ENCODE data around the gene FHOD3.
A peak's percentile ranks its signal among the peaks of the same experiment; 100 is the strongest.

The FHOD3 gene

GRCh38 chr18:36265015-36265414 lies 32.5 kb upstream of the FHOD3 start:
- no peaks in the 10 kb centered on the region for H3K36me3 ChIP-seq (ENCODE audit: control insufficient read depth in 4 of 4, insufficient read depth in 4 of 4, low read length in 3 of 4)
- no peak overlapping the region for H3K27ac ChIP-seq (ENCODE audit: insufficient read depth in 1 of 2, low read depth in 1 of 2, low read length in 2 of 2, poor library complexity in 1 of 2, severe bottlenecking in 2 of 2)
- ChIA-PET POLR2A (no interaction called here), CTCF (no interaction called here)
- peak in 2 of 3 donors; percentile 9 to 47 for DNase-seq
- H3K4me3 ChIP-seq (ENCODE audit: control insufficient read depth in 1 of 7, extremely low read depth in 1 of 7, insufficient read depth in 4 of 7, low read depth in 2 of 7, low read length in 6 of 7) = no peak overlapping the region
- H3K9me3 ChIP-seq (ENCODE audit: control extremely low read depth in 1 of 5, control insufficient read depth in 4 of 5, insufficient read depth in 2 of 5, low read depth in 1 of 5, low read length in 4 of 5) = no peaks in the 10 kb centered on the region
- H3K4me1 ChIP-seq (ENCODE audit: control extremely low read depth in 1 of 4, control insufficient read depth in 4 of 4, insufficient read depth in 4 of 4, low read length in 3 of 4) = peaks cover 0 to 2% (median 0%) of the 10 kb centered on the region in 4 experiments
- 85% methylated on average over 2 of the region's 5 CpGs for WGBS (ENCODE audit: insufficient coverage)
- H3K27me3 ChIP-seq (replicated peaks in 2 of 5; ENCODE audit: control insufficient read depth in 4 of 5, insufficient read depth in 5 of 5, low read length in 4 of 5) = peaks cover 0 to 4% (median 0%) of the 10 kb centered on the region in 5 experiments

DNA sequence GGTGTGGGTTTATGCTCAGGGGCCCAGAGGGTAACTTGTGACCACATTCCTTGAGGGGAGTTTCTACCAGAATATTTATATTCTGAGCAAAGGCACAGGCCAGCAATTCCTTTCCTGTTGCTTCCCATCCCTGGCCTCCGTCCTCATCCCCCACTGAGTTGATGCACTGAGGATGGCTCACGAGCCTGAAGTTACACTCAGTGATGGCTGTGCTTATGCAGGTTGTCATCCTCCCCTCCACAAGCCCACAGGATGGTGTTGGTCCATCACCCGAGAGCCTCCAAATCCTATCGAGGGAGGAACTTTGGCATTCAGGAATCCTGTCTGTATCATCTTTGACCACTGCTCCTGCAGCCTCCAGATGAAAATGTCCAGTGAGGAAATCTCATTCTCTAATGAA lies 28.4 kb upstream of the FHOD3 start:
- no peaks in the 10 kb centered on the region for H3K27me3 ChIP-seq (replicated peaks in 2 of 5; ENCODE audit: control insufficient read depth in 4 of 5, insufficient read depth in 5 of 5, low read length in 4 of 5)
- POLR2A ChIA-PET = no interaction called here
- DNase-seq = no peak
- H3K9me3 ChIP-seq (ENCODE audit: control extremely low read depth in 1 of 5, control insufficient read depth in 4 of 5, insufficient read depth in 2 of 5, low read depth in 1 of 5, low read length in 4 of 5) = no peaks in the 10 kb centered on the region
- no peak overlapping the region for H3K27ac ChIP-seq (ENCODE audit: insufficient read depth in 1 of 2, low read depth in 1 of 2, low read length in 2 of 2, poor library complexity in 1 of 2, severe bottlenecking in 2 of 2)
- H3K36me3 ChIP-seq (ENCODE audit: control insufficient read depth in 4 of 4, insufficient read depth in 4 of 4, low read length in 3 of 4) = no peaks in the 10 kb centered on the region
- WGBS (ENCODE audit: insufficient coverage) = 100% methylated on average over 4 of the region's 4 CpGs
- no peak overlapping the region for H3K4me3 ChIP-seq (ENCODE audit: control insufficient read depth in 1 of 7, extremely low read depth in 1 of 7, insufficient read depth in 4 of 7, low read depth in 2 of 7, low read length in 6 of 7)
- CTCF ChIA-PET = interaction anchor here (0.6 to 1.0 kb wide), 2 partner anchors 10 to 15 kb away, joined by 3 read pairs; no protein-coding TSS in a partner anchor
- peaks cover 0 to 2% (median 0%) of the 10 kb centered on the region in 4 experiments for H3K4me1 ChIP-seq (ENCODE audit: control extremely low read depth in 1 of 4, control insufficient read depth in 4 of 4, insufficient read depth in 4 of 4, low read length in 3 of 4)

- CTCF ChIA-PET = no interaction called here
- H3K4me3 ChIP-seq (ENCODE audit: control insufficient read depth in 1 of 7, extremely low read depth in 1 of 7, insufficient read depth in 4 of 7, low read depth in 2 of 7, low read length in 6 of 7) = no peak overlapping the region
- H3K9me3 ChIP-seq (ENCODE audit: control extremely low read depth in 1 of 5, control insufficient read depth in 4 of 5, insufficient read depth in 2 of 5, low read depth in 1 of 5, low read length in 4 of 5) = no peaks in the 10 kb centered on the region
- POLR2A ChIA-PET = no interaction called here
- peaks cover 0 to 2% (median 0%) of the 10 kb centered on the region in 4 experiments for H3K4me1 ChIP-seq (ENCODE audit: control extremely low read depth in 1 of 4, control insufficient read depth in 4 of 4, insufficient read depth in 4 of 4, low read length in 3 of 4)
- DNase-seq = no peak
- no peak overlapping the region for H3K27ac ChIP-seq (ENCODE audit: insufficient read depth in 1 of 2, low read depth in 1 of 2, low read length in 2 of 2, poor library complexity in 1 of 2, severe bottlenecking in 2 of 2)
- H3K27me3 ChIP-seq (replicated peaks in 2 of 5; ENCODE audit: control insufficient read depth in 4 of 5, insufficient read depth in 5 of 5, low read length in 4 of 5) = peaks cover 0 to 3% (median 0%) of the 10 kb centered on the region in 5 experiments
- H3K36me3 ChIP-seq (ENCODE audit: control insufficient read depth in 4 of 4, insufficient read depth in 4 of 4, low read length in 3 of 4) = no peaks in the 10 kb centered on the region
Observed at GRCh38 chr18:36271153-36271552, 26.4 kb upstream of the FHOD3 start.

DNA sequence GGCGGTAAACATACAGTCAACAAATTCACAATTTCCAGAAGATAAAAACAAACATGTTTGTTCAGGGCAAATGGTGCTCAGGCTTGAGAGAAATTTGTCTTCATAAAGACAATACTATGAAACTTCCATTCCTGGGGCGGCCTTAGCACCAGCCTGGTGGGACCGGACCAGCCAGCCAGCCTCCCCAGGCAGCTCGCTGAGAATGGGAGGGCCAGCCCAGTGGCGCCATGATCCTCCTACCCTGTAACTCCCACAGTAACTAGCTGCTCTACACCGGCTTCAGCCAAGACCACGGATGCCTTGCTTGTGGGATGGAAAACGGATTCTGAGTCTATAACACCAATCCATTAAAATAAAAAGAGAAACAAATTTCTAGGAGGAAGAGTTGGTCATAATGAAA lies 24.2 kb upstream of the FHOD3 start:
- peaks cover 0 to 3% (median 0%) of the 10 kb centered on the region in 5 experiments for H3K27me3 ChIP-seq (replicated peaks in 2 of 5; ENCODE audit: control insufficient read depth in 4 of 5, insufficient read depth in 5 of 5, low read length in 4 of 5)
- CTCF ChIA-PET = interaction anchor here (1.4 to 2.2 kb wide), 2 partner anchors 11 to 256 kb away, joined by 3 to 7 read pairs; no protein-coding TSS in a partner anchor
- no peak for DNase-seq
- H3K4me3 ChIP-seq (ENCODE audit: control insufficient read depth in 1 of 7, extremely low read depth in 1 of 7, insufficient read depth in 4 of 7, low read depth in 2 of 7, low read length in 6 of 7) = no peak overlapping the region
- POLR2A ChIA-PET = interaction anchor here (1.0 kb wide), 1 partner anchor 207 kb away, joined by 4 read pairs; no protein-coding TSS in a partner anchor
- 100% methylated on average over 1 of the region's 8 CpGs for WGBS (ENCODE audit: insufficient coverage)
- no peaks in the 10 kb centered on the region for H3K36me3 ChIP-seq (ENCODE audit: control insufficient read depth in 4 of 4, insufficient read depth in 4 of 4, low read length in 3 of 4)
- no peaks in the 10 kb centered on the region for H3K9me3 ChIP-seq (ENCODE audit: control extremely low read depth in 1 of 5, control insufficient read depth in 4 of 5, insufficient read depth in 2 of 5, low read depth in 1 of 5, low read length in 4 of 5)
- no peaks in the 10 kb centered on the region for H3K4me1 ChIP-seq (ENCODE audit: control extremely low read depth in 1 of 4, control insufficient read depth in 4 of 4, insufficient read depth in 4 of 4, low read length in 3 of 4)
- no peak overlapping the region for H3K27ac ChIP-seq (ENCODE audit: insufficient read depth in 1 of 2, low read depth in 1 of 2, low read length in 2 of 2, poor library complexity in 1 of 2, severe bottlenecking in 2 of 2)

GRCh38 chr18:36274083-36274715 lies 23.3 kb upstream of the FHOD3 start:
- H3K27ac ChIP-seq (ENCODE audit: insufficient read depth in 1 of 2, low read depth in 1 of 2, low read length in 2 of 2, poor library complexity in 1 of 2, severe bottlenecking in 2 of 2) = no peak overlapping the region
- no peak overlapping the region for H3K4me3 ChIP-seq (ENCODE audit: control insufficient read depth in 1 of 7, extremely low read depth in 1 of 7, insufficient read depth in 4 of 7, low read depth in 2 of 7, low read length in 6 of 7)
- peaks cover 0 to 6% (median 4%) of the 10 kb centered on the region in 5 experiments for H3K27me3 ChIP-seq (replicated peaks in 2 of 5; ENCODE audit: control insufficient read depth in 4 of 5, insufficient read depth in 5 of 5, low read length in 4 of 5)
- H3K4me1 ChIP-seq (ENCODE audit: control extremely low read depth in 1 of 4, control insufficient read depth in 4 of 4, insufficient read depth in 4 of 4, low read length in 3 of 4) = no peaks in the 10 kb centered on the region
- H3K9me3 ChIP-seq (ENCODE audit: control extremely low read depth in 1 of 5, control insufficient read depth in 4 of 5, insufficient read depth in 2 of 5, low read depth in 1 of 5, low read length in 4 of 5) = no peaks in the 10 kb centered on the region
- WGBS (ENCODE audit: insufficient coverage) = 97% methylated on average over 8 of the region's 8 CpGs
- no peak for DNase-seq
- H3K36me3 ChIP-seq (ENCODE audit: control insufficient read depth in 4 of 4, insufficient read depth in 4 of 4, low read length in 3 of 4) = no peaks in the 10 kb centered on the region
- ChIA-PET POLR2A (interaction anchor here (1.0 kb wide), 1 partner anchor 207 kb away, joined by 4 read pairs; no protein-coding TSS in a partner anchor), CTCF (interaction anchor here (2.2 kb wide), 1 partner anchor 10 kb away, joined by 7 read pairs; no protein-coding TSS in a partner anchor)

- H3K4me3 ChIP-seq (ENCODE audit: control insufficient read depth in 1 of 7, extremely low read depth in 1 of 7, insufficient read depth in 4 of 7, low read depth in 2 of 7, low read length in 6 of 7) = no peak overlapping the region
- no peak overlapping the region for H3K27ac ChIP-seq (ENCODE audit: insufficient read depth in 1 of 2, low read depth in 1 of 2, low read length in 2 of 2, poor library complexity in 1 of 2, severe bottlenecking in 2 of 2)
- ChIA-PET CTCF (interaction anchor here (2.2 kb wide), 1 partner anchor 8 kb away, joined by 7 read pairs; no protein-coding TSS in a partner anchor), POLR2A (no interaction called here)
- DNase-seq = no peak
- no CpG with 5 or more reads among the region's 1 CpG for WGBS (ENCODE audit: insufficient coverage)
- no peaks in the 10 kb centered on the region for H3K36me3 ChIP-seq (ENCODE audit: control insufficient read depth in 4 of 4, insufficient read depth in 4 of 4, low read length in 3 of 4)
- peaks cover 0 to 6% (median 4%) of the 10 kb centered on the region in 5 experiments for H3K27me3 ChIP-seq (replicated peaks in 2 of 5; ENCODE audit: control insufficient read depth in 4 of 5, insufficient read depth in 5 of 5, low read length in 4 of 5)
- H3K4me1 ChIP-seq (ENCODE audit: control extremely low read depth in 1 of 4, control insufficient read depth in 4 of 4, insufficient read depth in 4 of 4, low read length in 3 of 4) = no peaks in the 10 kb centered on the region
- H3K9me3 ChIP-seq (ENCODE audit: control extremely low read depth in 1 of 5, control insufficient read depth in 4 of 5, insufficient read depth in 2 of 5, low read depth in 1 of 5, low read length in 4 of 5) = peaks cover 0 to 2% (median 0%) of the 10 kb centered on the region in 5 experiments
Observed at GRCh38 chr18:36275561-36275960, 22.0 kb upstream of the FHOD3 start.

DNA sequence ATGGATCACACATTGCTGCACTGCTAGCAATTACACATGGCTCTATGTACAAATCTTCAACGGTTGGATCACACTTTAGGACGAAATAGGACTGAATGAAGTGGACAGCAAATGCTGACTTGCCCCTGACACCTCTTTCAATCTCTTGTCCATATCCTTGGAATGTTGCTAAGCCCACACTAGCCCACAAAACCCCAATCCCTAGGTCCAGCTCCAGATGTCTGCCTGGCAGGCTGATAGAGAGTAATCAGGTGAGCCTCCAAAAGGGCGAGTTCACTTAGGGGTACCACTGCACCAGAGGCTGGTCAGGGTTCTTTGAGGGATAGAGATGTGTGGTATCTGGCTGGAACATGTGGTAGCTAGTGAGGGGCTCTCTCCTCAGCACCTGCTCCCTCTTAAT lies 18.5 kb upstream of the FHOD3 start:
- H3K27ac ChIP-seq (ENCODE audit: insufficient read depth in 1 of 2, low read depth in 1 of 2, low read length in 2 of 2, poor library complexity in 1 of 2, severe bottlenecking in 2 of 2) = no peak overlapping the region
- peaks cover 0 to 2% (median 0%) of the 10 kb centered on the region in 5 experiments for H3K9me3 ChIP-seq (ENCODE audit: control extremely low read depth in 1 of 5, control insufficient read depth in 4 of 5, insufficient read depth in 2 of 5, low read depth in 1 of 5, low read length in 4 of 5)
- H3K36me3 ChIP-seq (ENCODE audit: control insufficient read depth in 4 of 4, insufficient read depth in 4 of 4, low read length in 3 of 4) = no peaks in the 10 kb centered on the region
- no peak for DNase-seq
- H3K4me1 ChIP-seq (ENCODE audit: control extremely low read depth in 1 of 4, control insufficient read depth in 4 of 4, insufficient read depth in 4 of 4, low read length in 3 of 4) = no peaks in the 10 kb centered on the region
- 98% methylated on average over 3 of the region's 3 CpGs for WGBS (ENCODE audit: insufficient coverage)
- POLR2A ChIA-PET = no interaction called here
- CTCF ChIA-PET = interaction anchor here (2.1 to 3.8 kb wide), 2 partner anchors 13 to 262 kb away, joined by 6 to 15 read pairs; no protein-coding TSS in a partner anchor
- H3K27me3 ChIP-seq (replicated peaks in 2 of 5; ENCODE audit: control insufficient read depth in 4 of 5, insufficient read depth in 5 of 5, low read length in 4 of 5) = peaks cover 3 to 6% (median 5%) of the 10 kb centered on the region in 5 experiments
- no peak overlapping the region for H3K4me3 ChIP-seq (ENCODE audit: control insufficient read depth in 1 of 7, extremely low read depth in 1 of 7, insufficient read depth in 4 of 7, low read depth in 2 of 7, low read length in 6 of 7)

Measured in common myeloid progenitor, CD34-positive (primary cell).